Muscle layer of duodenum (tissue), 2 donors: ENCODE data around the gene ZHX3.

Experiments used
- H3K27ac ChIP-seq: one replicate; pipeline ENCODE4 v1.7.0; 2013; ENCODE audit warnings: mild to moderate bottlenecking, low read length
- H3K27me3 ChIP-seq: one replicate; pipeline ENCODE4 v1.7.0; 2013; ENCODE audit warnings: low read depth, mild to moderate bottlenecking, control low read depth, low read length
- H3K36me3 ChIP-seq, 2 donors: one replicate each; pipeline ENCODE4 v1.7.0; 2013; ENCODE audit warnings: low read length in 2 of 2, control low read depth in 1 of 2, mild to moderate bottlenecking in 1 of 2; ENCODE audit not compliant: insufficient read depth in 2 of 2, control insufficient read depth in 1 of 2
- H3K4me1 ChIP-seq, 2 donors: one replicate each; pipeline ENCODE4 v1.7.0; 2013; ENCODE audit warnings: low read length in 2 of 2, mild to moderate bottlenecking in 2 of 2, control low read depth in 1 of 2, moderate library complexity in 1 of 2; ENCODE audit not compliant: insufficient read depth in 2 of 2, control insufficient read depth in 1 of 2
- H3K4me3 ChIP-seq, 2 donors: one replicate each; pipeline ENCODE4 v1.7.0; 2013; ENCODE audit warnings: low read length in 2 of 2, low read depth in 1 of 2, mild to moderate bottlenecking in 1 of 2
- H3K9me3 ChIP-seq, 2 donors: one replicate each; pipeline ENCODE4 v1.7.0; 2013; ENCODE audit warnings: low read length in 2 of 2, control low read depth in 1 of 2, mild to moderate bottlenecking in 1 of 2; ENCODE audit not compliant: control insufficient read depth in 1 of 2
- donor health status: healthy.

The ZHX3 gene

DNA sequence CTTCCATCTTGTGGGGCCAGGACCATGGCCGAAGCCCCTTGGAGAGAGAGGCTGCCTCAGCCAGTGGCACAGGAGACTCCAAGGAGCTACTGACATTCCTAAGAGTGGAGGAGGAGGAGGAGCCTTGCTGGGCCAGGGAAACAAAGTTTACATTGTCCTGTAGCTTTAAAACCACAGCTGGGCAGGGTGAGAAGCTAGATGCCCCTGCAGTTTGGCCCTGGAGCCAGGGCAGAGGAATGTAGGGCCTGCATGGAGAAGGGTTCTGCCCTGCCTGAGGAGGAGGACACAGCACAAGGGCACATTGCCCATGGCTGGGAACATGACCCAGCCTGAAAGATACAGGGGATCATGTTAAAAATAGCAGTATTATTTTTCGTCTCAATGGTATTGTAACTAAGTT lies 142.7 kb downstream of the ZHX3 start:
- no peaks in the 10 kb centered on the region for H3K27me3 ChIP-seq
- H3K4me3 ChIP-seq, result no peak overlapping the region
- H3K36me3 ChIP-seq, result peaks cover 28 to 36% of the 10 kb centered on the region in 2 donors
- H3K4me1 ChIP-seq, result peaks cover 10 to 48% of the 10 kb centered on the region in 2 donors
- H3K9me3 ChIP-seq, result no peaks in the 10 kb centered on the region
- H3K27ac ChIP-seq, result no peak overlapping the region

GRCh38 chr20:41174373-41174772 lies 143.2 kb downstream of the ZHX3 start:
- Histone ChIP-seq H3K36me3 (peaks cover 30 to 40% of the 10 kb centered on the region in 2 donors), H3K9me3 (no peaks in the 10 kb centered on the region), H3K4me3 (no peak overlapping the region), H3K4me1 (peaks cover 10 to 48% of the 10 kb centered on the region in 2 donors), H3K27ac (no peak overlapping the region), H3K27me3 (no peaks in the 10 kb centered on the region)

GRCh38 chr20:41173791-41174341 lies 143.7 kb downstream of the ZHX3 start:
- no peaks in the 10 kb centered on the region for H3K9me3 ChIP-seq
- no peaks in the 10 kb centered on the region for H3K27me3 ChIP-seq
- H3K4me1 ChIP-seq, result peaks cover 10 to 43% of the 10 kb centered on the region in 2 donors
- H3K4me3 ChIP-seq, result no peak overlapping the region
- peak overlapping the region; percentile 46 for H3K27ac ChIP-seq
- H3K36me3 ChIP-seq, result peaks cover 36 to 45% of the 10 kb centered on the region in 2 donors

- Histone ChIP-seq H3K36me3 (peaks cover 42 to 50% of the 10 kb centered on the region in 2 donors), H3K4me1 (peaks cover 10 to 41% of the 10 kb centered on the region in 2 donors), H3K9me3 (no peaks in the 10 kb centered on the region), H3K27me3 (no peaks in the 10 kb centered on the region), H3K27ac (peak overlapping the region; percentile 46), H3K4me3 (no peak overlapping the region)
Measured at GRCh38 chr20:41173161-41173721, 144.3 kb downstream of the ZHX3 start.

GRCh38 chr20:41172296-41173140 lies 145.0 kb downstream of the ZHX3 start:
- H3K9me3 ChIP-seq, result no peaks in the 10 kb centered on the region
- no peak overlapping the region for H3K4me3 ChIP-seq
- peaks cover 7 to 34% of the 10 kb centered on the region in 2 donors for H3K4me1 ChIP-seq
- peak overlapping the region; percentile 62 for H3K27ac ChIP-seq
- H3K36me3 ChIP-seq, result peaks cover 49 to 57% of the 10 kb centered on the region in 2 donors
- no peaks in the 10 kb centered on the region for H3K27me3 ChIP-seq

- Histone ChIP-seq H3K9me3 (no peaks in the 10 kb centered on the region), H3K4me3 (no peak overlapping the region), H3K27ac (peak overlapping the region; percentile 62), H3K36me3 (peaks cover 56 to 64% of the 10 kb centered on the region in 2 donors), H3K27me3 (no peaks in the 10 kb centered on the region), H3K4me1 (peaks cover 7 to 30% of the 10 kb centered on the region in 2 donors)
Measured at GRCh38 chr20:41171736-41172295, 145.7 kb downstream of the ZHX3 start.

- Histone ChIP-seq H3K27ac (no peak overlapping the region), H3K4me1 (peaks cover 7 to 28% of the 10 kb centered on the region in 2 donors), H3K36me3 (peaks cover 66 to 68% of the 10 kb centered on the region in 2 donors)
Measured at GRCh38 chr20:41170386-41171105, 147.0 kb downstream of the ZHX3 start.

GRCh38 chr20:41169791-41170351 lies 147.7 kb downstream of the ZHX3 start:
- Histone ChIP-seq H3K4me3 (no peak overlapping the region), H3K27ac (no peak overlapping the region), H3K36me3 (peaks cover 70 to 73% of the 10 kb centered on the region in 2 donors), H3K27me3 (no peaks in the 10 kb centered on the region), H3K9me3 (no peaks in the 10 kb centered on the region), H3K4me1 (peaks cover 7 to 21% of the 10 kb centered on the region in 2 donors)

More at GRCh38 chr20:41170386-41171105, 147.0 kb downstream of the ZHX3 start:
- Histone ChIP-seq H3K4me3 (no peak overlapping the region), H3K27me3 (no peaks in the 10 kb centered on the region), H3K9me3 (no peaks in the 10 kb centered on the region)

DNA sequence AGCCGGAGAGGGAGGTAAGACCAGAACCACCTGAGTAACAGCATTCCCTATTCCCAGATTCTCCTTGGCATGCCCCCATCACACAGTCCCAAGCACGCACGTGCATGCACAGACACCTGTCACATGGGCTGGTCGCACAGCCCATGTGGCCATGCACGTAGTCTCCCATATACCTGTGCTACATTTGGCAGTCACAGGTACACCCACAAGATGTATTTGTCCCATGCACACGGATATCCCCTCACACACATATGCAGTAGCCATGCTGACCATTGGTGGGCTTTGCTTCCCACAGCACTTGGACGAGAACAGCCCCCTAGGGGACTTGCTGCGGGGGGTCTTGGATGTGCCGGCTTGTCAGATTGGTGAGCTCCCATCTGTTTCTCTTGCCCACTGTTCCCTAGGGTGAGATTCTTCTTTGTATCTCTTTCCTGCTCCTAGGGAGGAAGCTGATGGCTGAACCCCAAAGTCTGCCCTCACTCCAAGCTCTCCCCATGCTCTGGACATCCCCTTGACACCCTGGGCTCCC lies 148.3 kb downstream of the ZHX3 start:
- H3K4me3 ChIP-seq, result no peak overlapping the region
- peaks cover 72 to 73% of the 10 kb centered on the region in 2 donors for H3K36me3 ChIP-seq
- no peaks in the 10 kb centered on the region for H3K27me3 ChIP-seq
- H3K27ac ChIP-seq, result no peak overlapping the region
- peaks cover 7 to 17% of the 10 kb centered on the region in 2 donors for H3K4me1 ChIP-seq
- H3K9me3 ChIP-seq, result no peaks in the 10 kb centered on the region

- no peak overlapping the region for H3K4me3 ChIP-seq
- H3K9me3 ChIP-seq, result no peaks in the 10 kb centered on the region
- peaks cover 7 to 17% of the 10 kb centered on the region in 2 donors for H3K4me1 ChIP-seq
- H3K27me3 ChIP-seq, result no peaks in the 10 kb centered on the region
- no peak overlapping the region for H3K27ac ChIP-seq
- peaks cover 72 to 73% of the 10 kb centered on the region in 2 donors for H3K36me3 ChIP-seq
Measured at GRCh38 chr20:41168281-41169161, 149.0 kb downstream of the ZHX3 start.
